ENCODE data around the gene VCL.
A peak's percentile ranks its signal among the peaks of the same experiment; 100 is the strongest.
"Not testable (repeated sequence)": the region's sequence is repeated elsewhere in the genome, so short reads cannot be mapped to it uniquely, and the experiment has no call there.

VCL gene

DNA sequence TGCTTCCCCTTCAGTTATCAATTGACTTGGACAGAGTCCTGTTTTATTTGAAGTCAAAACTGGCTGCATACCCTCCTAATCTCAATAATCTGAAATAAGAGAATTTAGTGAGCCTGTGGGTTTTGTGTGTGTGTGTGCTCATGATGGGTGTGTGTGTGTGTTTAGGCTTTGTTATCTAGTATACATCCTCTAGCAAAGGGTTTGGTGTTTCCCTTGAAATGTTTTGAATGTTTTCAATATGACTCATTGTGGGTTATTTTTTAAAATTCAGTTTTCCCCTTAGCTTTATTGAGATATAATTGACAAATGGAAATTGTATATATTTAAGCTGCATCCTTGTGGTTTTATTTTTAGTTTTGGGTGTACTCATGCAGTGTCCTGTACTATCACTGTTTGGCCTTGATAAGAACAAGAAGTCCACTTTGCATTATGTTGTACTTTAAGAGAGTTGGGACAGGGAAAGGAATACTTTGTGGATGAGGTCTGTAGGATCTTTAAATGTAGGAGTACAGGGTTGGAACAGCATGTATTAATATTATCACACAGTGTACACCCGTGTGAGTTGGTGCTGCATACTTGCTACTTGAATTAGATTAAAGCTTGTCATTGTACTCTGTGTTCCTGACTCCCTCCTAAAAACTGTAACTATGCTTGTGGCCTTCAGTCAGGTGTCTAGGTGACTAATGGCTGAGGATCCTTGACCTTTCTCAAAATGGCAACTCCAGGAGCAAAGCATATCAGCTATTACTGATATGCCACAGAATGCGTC lies 58.3 kb downstream of the VCL start:
- Histone ChIP-seq H3K27me3 (ENCODE audit: control insufficient read depth, insufficient read depth, low read length) (no peaks in the 10 kb centered on the region), H3K9ac (ENCODE audit: low read depth, low read length) (no peak overlapping the region), H3K27ac (ENCODE audit: low read depth, low read length) (peak overlapping the region; percentile 71), H3K4me3 (ENCODE audit: low read depth, low read length) (no peak overlapping the region), H3K9me3 (ENCODE audit: control insufficient read depth, insufficient read depth, low read length) (no peaks in the 10 kb centered on the region), H3K4me1 (ENCODE audit: control insufficient read depth, insufficient read depth, low read length) (peaks cover 11% of the 10 kb centered on the region; the same call in 1 of the 2 replicates), H3K36me3 (ENCODE audit: control insufficient read depth, insufficient read depth, low read length) (0 out of 2 replicates have a peak, but pooled peaks cover 4% of the 10 kb centered on the region)

DNA sequence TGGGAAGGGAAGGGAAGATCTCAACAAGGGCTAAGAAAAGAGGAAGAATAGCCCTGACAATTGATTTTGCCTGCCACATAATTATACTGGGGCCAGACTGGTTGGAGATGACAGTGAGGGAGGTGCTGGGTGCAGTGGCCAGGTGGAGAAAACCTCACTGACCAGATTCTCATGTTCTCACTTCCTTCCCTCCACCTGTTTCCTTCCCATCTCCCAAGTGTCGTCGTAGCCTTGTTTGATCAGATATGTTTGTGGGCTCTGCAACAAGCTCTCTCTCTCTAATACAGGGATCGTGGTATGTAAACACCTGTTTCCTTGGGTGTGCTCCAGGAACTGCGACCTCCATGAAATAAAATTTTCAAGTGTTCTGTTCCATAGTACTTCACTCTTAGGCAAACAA lies 60.2 kb downstream of the VCL start:
- Histone ChIP-seq H3K27me3 (ENCODE audit: control insufficient read depth, insufficient read depth, low read length) (no peaks in the 10 kb centered on the region), H3K9ac (ENCODE audit: low read depth, low read length) (no peak overlapping the region), H3K27ac (ENCODE audit: low read depth, low read length) (peak overlapping the region; percentile 17), H3K36me3 (ENCODE audit: control insufficient read depth, insufficient read depth, low read length) (peaks cover 18% of the 10 kb centered on the region; the same call in 1 of the 2 replicates), H3K4me3 (ENCODE audit: low read depth, low read length) (no peak overlapping the region), H3K4me1 (ENCODE audit: control insufficient read depth, insufficient read depth, low read length) (peaks cover 5% of the 10 kb centered on the region; the same call in 1 of the 2 replicates), H3K9me3 (ENCODE audit: control insufficient read depth, insufficient read depth, low read length) (no peaks in the 10 kb centered on the region)

DNA sequence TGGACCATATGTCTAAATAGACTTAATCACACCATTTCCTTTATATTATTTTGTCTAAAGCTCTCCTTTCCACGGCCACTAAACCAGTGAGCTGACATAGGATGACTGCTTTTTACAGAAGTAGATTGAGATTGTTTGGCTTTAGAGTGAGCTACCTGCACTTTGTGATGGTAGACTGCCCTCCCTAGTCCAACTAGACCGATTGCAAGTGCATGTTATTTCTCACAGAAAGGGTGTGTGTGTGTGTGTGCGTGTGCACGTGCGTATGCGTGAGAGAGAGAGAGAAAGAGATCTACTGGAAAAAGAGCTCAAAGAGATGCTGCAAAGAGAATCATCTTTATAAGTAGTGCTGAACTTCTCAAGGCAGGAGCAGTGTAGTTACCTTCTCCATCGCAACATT lies 60.7 kb downstream of the VCL start:
- Histone ChIP-seq H3K9me3 (ENCODE audit: control insufficient read depth, insufficient read depth, low read length) (no peaks in the 10 kb centered on the region), H3K4me3 (ENCODE audit: low read depth, low read length) (no peak overlapping the region), H3K9ac (ENCODE audit: low read depth, low read length) (no peak overlapping the region), H3K27ac (ENCODE audit: low read depth, low read length) (no peak overlapping the region), H3K4me1 (ENCODE audit: control insufficient read depth, insufficient read depth, low read length) (peaks cover 5% of the 10 kb centered on the region; the same call in 1 of the 2 replicates), H3K36me3 (ENCODE audit: control insufficient read depth, insufficient read depth, low read length) (peaks cover 23% of the 10 kb centered on the region), H3K27me3 (ENCODE audit: control insufficient read depth, insufficient read depth, low read length) (no peaks in the 10 kb centered on the region)

DNA sequence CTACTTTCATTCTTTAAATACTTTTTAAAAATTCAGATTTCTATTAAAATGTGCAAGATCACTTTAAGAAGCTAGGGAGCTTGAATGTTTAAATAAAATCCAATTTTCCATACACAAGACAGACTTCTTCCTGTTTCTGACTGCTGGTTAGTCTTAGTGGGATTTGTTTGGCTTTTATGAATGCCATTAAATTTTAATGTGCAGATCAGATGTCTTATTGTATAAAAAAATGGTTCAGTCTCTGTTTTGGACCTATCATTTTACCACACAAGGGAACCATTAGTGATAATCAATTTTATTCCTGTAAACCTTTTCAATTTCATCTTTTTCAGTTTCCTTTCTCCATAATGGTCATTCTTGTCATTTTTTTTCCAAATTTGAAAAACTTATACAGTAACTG lies 63.2 kb downstream of the VCL start:
- no peaks in the 10 kb centered on the region for H3K27me3 ChIP-seq (ENCODE audit: control insufficient read depth, insufficient read depth, low read length)
- peaks cover 4% of the 10 kb centered on the region; the same call in 1 of the 2 replicates for H3K4me1 ChIP-seq (ENCODE audit: control insufficient read depth, insufficient read depth, low read length)
- H3K36me3 ChIP-seq (ENCODE audit: control insufficient read depth, insufficient read depth, low read length): peaks cover 41% of the 10 kb centered on the region
- H3K4me3 ChIP-seq (ENCODE audit: low read depth, low read length): no peak overlapping the region
- no peak overlapping the region for H3K9ac ChIP-seq (ENCODE audit: low read depth, low read length)
- H3K27ac ChIP-seq (ENCODE audit: low read depth, low read length): no peak overlapping the region
- H3K9me3 ChIP-seq (ENCODE audit: control insufficient read depth, insufficient read depth, low read length): no peaks in the 10 kb centered on the region

DNA sequence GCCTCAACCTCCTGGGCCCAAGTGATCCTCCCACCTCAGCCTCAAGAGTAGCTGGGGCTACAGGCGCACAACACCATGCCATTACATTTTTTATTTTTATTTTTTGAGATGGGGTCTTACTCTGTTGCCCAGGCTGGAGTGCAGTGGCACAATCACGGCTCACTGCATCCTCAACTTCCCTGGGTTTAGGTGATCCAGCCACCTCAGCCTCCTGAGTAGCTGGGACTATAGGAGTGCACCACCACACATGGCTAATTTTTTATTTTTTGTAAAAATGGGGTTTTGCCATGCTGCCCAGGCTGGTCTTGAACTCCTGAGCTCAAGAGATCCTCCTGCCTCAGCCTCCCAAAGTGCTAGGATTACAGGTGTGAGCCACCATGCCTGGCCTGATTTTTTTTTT lies 64.1 kb downstream of the VCL start:
- not testable (repeated sequence) for H3K9ac ChIP-seq (ENCODE audit: low read depth, low read length); H3K9me3 ChIP-seq (ENCODE audit: control insufficient read depth, insufficient read depth, low read length); H3K4me1 ChIP-seq (ENCODE audit: control insufficient read depth, insufficient read depth, low read length); H3K4me3 ChIP-seq (ENCODE audit: low read depth, low read length); H3K27ac ChIP-seq (ENCODE audit: low read depth, low read length); H3K27me3 ChIP-seq (ENCODE audit: control insufficient read depth, insufficient read depth, low read length)
- peaks cover 42% of the 10 kb centered on the region for H3K36me3 ChIP-seq (ENCODE audit: control insufficient read depth, insufficient read depth, low read length)

DNA sequence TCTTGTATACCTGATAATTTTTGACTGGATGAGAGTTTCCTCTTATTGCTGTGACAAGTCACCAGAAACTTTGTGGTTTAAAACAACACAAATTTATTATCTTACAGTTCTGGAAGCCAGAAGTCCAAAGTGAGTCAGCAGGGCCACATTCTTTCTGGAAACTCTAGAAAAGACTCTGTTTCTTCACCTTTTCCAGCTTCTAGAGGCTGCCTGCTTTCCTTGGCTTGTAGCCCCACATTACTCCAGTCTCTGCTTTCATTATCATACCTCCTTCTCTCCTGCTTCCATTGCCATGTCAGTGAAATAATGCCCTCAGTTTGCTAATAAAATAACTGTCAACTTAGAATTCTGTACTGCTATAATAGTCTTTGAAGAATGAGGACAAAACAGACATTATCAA lies 65.3 kb downstream of the VCL start:
- H3K36me3 ChIP-seq (ENCODE audit: control insufficient read depth, insufficient read depth, low read length): peaks cover 50% of the 10 kb centered on the region
- H3K27ac ChIP-seq (ENCODE audit: low read depth, low read length): no peak overlapping the region
- no peak overlapping the region for H3K4me3 ChIP-seq (ENCODE audit: low read depth, low read length)
- H3K4me1 ChIP-seq (ENCODE audit: control insufficient read depth, insufficient read depth, low read length): no peaks in the 10 kb centered on the region
- no peaks in the 10 kb centered on the region for H3K27me3 ChIP-seq (ENCODE audit: control insufficient read depth, insufficient read depth, low read length)
- no peak overlapping the region for H3K9ac ChIP-seq (ENCODE audit: low read depth, low read length)
- no peaks in the 10 kb centered on the region for H3K9me3 ChIP-seq (ENCODE audit: control insufficient read depth, insufficient read depth, low read length)

DNA sequence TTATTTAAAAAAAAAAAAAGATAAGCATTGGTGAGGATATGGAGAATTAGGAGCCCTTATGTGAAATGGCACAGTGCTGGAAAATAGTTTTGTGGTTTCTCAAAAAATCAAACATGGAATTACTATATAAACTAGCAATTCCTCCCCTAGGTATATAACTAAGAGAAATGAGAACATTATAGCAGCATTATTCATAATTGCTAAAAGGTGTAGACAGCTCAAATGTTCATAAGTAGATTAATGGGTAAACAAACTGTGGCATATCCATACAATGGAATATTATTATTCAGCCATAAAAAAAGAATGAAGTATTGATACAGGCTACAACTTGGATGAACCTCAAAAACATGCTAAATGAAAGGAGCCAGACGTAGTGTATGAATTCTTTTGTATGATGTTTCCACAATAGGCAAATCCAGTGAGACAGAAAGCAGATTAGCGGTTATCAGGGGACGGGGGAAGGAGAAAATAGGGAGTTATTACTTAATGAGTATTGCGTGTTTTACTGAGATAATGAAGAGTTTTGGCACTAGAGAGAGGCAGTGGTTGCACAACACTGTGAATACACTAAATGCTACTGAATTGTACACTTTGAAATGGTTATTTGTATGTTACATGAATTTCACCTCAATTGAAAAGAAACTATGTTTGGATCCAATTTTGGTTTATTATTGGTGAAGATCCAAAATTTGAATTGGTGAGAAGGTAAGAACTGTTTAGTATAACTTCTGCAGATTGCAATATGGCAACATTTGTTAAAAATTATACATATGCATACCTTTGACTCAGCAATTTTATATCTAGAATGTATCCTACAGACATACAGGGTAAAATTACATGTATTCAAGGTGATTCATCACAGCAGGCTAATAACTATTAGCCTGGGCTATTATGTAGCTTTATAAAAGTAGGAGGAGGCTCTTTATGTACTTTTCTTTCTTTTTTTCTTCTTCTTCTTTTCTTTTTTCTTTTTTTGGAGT lies 69.7 kb downstream of the VCL start:
- Histone ChIP-seq H3K36me3 (ENCODE audit: control insufficient read depth, insufficient read depth, low read length) (peaks cover 62% of the 10 kb centered on the region), H3K9me3 (ENCODE audit: control insufficient read depth, insufficient read depth, low read length) (no peaks in the 10 kb centered on the region), H3K9ac (ENCODE audit: low read depth, low read length) (no peak overlapping the region), H3K27ac (ENCODE audit: low read depth, low read length) (no peak overlapping the region), H3K4me1 (ENCODE audit: control insufficient read depth, insufficient read depth, low read length) (peaks cover 27% of the 10 kb centered on the region), H3K27me3 (ENCODE audit: control insufficient read depth, insufficient read depth, low read length) (no peaks in the 10 kb centered on the region), H3K4me3 (ENCODE audit: low read depth, low read length) (no peak overlapping the region)

DNA sequence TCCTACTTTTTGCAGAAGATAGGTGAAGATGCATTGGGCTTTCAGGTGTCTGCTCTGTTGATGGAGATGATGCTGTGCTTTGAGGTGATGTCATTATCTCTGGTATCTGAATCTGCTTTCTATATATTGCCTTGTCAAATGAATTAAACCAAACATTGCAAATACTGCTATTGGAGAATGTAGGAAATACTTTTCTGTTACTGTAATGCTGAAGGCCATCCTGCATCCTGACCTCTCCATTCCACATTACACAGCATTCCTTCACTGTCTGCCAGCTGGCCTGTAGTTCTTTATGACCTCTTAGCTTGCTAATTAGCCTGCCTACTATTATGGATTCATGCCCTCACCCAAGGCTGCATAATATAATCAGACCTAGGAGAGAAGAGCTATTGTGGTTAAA lies 73.2 kb downstream of the VCL start:
- Histone ChIP-seq H3K36me3 (ENCODE audit: control insufficient read depth, insufficient read depth, low read length) (peaks cover 68% of the 10 kb centered on the region), H3K4me1 (ENCODE audit: control insufficient read depth, insufficient read depth, low read length) (peaks cover 31% of the 10 kb centered on the region), H3K27ac (ENCODE audit: low read depth, low read length) (peak overlapping the region; percentile 24), H3K4me3 (ENCODE audit: low read depth, low read length) (no peak overlapping the region), H3K27me3 (ENCODE audit: control insufficient read depth, insufficient read depth, low read length) (no peaks in the 10 kb centered on the region), H3K9ac (ENCODE audit: low read depth, low read length) (no peak overlapping the region), H3K9me3 (ENCODE audit: control insufficient read depth, insufficient read depth, low read length) (no peaks in the 10 kb centered on the region)

DNA sequence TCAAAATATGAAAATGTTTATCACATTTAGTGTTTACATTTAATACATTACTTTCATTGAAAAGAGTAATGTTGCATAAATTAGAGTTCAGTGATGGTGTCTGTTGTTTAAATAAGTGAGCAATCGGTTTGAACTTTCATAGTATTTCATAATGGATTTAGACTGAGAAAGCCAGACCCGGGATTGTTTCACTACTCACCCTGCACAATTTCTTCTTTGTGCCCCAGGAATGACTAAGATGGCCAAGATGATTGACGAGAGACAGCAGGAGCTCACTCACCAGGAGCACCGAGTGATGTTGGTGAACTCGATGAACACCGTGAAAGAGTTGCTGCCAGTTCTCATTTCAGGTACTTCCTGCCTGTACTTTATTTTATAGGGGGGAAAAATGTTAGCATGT lies 74.6 kb downstream of the VCL start:
- Histone ChIP-seq H3K4me3 (ENCODE audit: low read depth, low read length) (no peak overlapping the region), H3K36me3 (ENCODE audit: control insufficient read depth, insufficient read depth, low read length) (peaks cover 76% of the 10 kb centered on the region), H3K9me3 (ENCODE audit: control insufficient read depth, insufficient read depth, low read length) (no peaks in the 10 kb centered on the region), H3K4me1 (ENCODE audit: control insufficient read depth, insufficient read depth, low read length) (peaks cover 44% of the 10 kb centered on the region), H3K27me3 (ENCODE audit: control insufficient read depth, insufficient read depth, low read length) (no peaks in the 10 kb centered on the region), H3K9ac (ENCODE audit: low read depth, low read length) (no peak overlapping the region), H3K27ac (ENCODE audit: low read depth, low read length) (no peak overlapping the region)

DNA sequence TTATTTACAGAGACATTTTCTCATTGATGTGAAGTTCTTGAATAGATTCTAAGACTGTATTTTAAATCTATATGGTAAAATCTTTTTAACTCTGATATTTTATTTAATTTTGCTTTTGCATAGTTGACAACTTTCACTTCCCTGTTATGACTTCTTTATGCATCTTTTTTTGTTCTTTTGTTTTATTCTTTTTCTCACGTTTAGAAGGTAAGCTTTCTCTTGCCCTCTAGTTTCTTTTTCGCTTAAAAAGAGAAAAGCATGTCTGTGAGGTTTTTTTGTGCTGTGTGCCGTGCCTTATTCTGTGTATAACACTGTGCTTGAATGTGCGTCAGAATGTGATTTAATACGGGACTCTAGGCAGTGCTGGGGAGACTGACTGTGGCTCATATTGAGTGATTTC lies 78.0 kb downstream of the VCL start:
- peak overlapping the region; percentile 25 for H3K27ac ChIP-seq (ENCODE audit: low read depth, low read length)
- peaks cover 70% of the 10 kb centered on the region for H3K36me3 ChIP-seq (ENCODE audit: control insufficient read depth, insufficient read depth, low read length)
- no peaks in the 10 kb centered on the region for H3K9me3 ChIP-seq (ENCODE audit: control insufficient read depth, insufficient read depth, low read length)
- H3K9ac ChIP-seq (ENCODE audit: low read depth, low read length): no peak overlapping the region
- H3K27me3 ChIP-seq (ENCODE audit: control insufficient read depth, insufficient read depth, low read length): no peaks in the 10 kb centered on the region
- H3K4me1 ChIP-seq (ENCODE audit: control insufficient read depth, insufficient read depth, low read length): peaks cover 62% of the 10 kb centered on the region
- no peak overlapping the region for H3K4me3 ChIP-seq (ENCODE audit: low read depth, low read length)

DNA sequence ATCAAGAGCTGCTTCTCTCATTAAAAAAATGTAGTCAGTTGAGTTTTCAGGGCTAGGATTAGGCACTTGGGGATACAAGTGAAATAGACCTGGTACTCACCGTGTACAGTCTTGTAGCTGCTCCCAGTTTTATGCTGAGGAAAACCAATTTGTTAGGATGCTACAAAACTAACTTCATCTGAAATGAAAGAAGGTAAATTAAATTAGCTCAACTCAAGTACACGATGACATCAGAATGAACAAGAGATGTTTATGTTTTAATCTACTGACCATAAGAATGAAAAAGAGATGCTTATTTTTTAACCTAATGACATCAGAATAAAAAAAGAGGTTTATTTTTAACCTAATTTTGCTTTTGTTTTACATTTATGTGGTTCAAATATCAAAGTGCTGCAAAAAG lies 79.0 kb downstream of the VCL start:
- Histone ChIP-seq H3K9ac (ENCODE audit: low read depth, low read length) (no peak overlapping the region), H3K27me3 (ENCODE audit: control insufficient read depth, insufficient read depth, low read length) (no peaks in the 10 kb centered on the region), H3K9me3 (ENCODE audit: control insufficient read depth, insufficient read depth, low read length) (no peaks in the 10 kb centered on the region), H3K36me3 (ENCODE audit: control insufficient read depth, insufficient read depth, low read length) (peaks cover 65% of the 10 kb centered on the region), H3K4me1 (ENCODE audit: control insufficient read depth, insufficient read depth, low read length) (peaks cover 54% of the 10 kb centered on the region), H3K4me3 (ENCODE audit: low read depth, low read length) (no peak overlapping the region), H3K27ac (ENCODE audit: low read depth, low read length) (peak overlapping the region; percentile 33)

Measured in HUES48 (cell line).